IPS DF 4.7 (cell line): ENCODE results near the gene TAS2R1.
"Not testable (repeated sequence)": the region's sequence is repeated elsewhere in the genome, so short reads cannot be mapped to it uniquely, and the experiment has no call there.

Source experiments
- DNase-seq: peaks from one replicate; pipeline ENCODE4 v3.0.0-alpha.2; 2013; ENCODE audit warnings: low spot score; ENCODE audit errors: extremely low read depth

Gene TAS2R1

GRCh38 chr5:9622971-9623421, 7.2 kb downstream of the TAS2R1 start:
- no peak for DNase-seq

- DNase-seq: no peak
These were observed 8.7 kb downstream of the TAS2R1 start for GRCh38 chr5:9621379-9621903.

DNA sequence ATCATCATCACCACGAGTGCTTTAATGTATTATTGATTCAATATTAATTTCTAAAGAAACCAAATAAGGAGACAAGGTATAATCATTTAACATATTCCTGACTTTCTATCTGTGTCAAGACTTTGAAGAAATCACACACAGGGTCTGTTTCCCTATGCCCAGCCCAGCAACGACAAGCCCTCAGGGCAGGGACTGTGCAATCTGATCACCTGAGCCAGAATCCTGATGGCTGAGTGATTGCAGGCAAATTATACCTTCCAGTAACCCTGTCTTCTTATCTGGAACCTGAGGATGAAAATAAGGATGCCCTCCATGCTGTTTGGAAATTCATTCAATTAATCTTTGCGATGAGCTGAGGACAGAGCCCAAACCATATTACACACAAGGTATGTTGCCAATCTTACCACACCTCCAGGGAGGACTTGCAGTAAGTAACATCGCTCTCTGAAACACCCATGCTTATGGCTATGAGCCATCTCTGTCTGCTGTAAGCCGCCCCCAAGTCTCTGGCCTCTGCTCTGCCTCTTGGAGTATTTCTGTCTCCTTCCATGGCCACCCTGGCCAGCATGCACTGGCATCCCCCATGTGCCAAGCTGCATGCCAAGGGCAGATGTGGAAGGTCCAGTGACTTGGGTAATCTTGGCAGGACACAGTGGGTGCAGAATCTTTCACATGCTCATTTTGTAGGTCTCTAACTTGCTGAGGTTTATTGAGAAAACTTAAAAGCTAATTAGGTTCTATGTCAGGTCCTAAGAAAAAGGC, 10.6 kb downstream of the TAS2R1 start:
- DNase-seq: no peak

GRCh38 chr5:9617739-9618504, 12.2 kb downstream of the TAS2R1 start:
- no peak for DNase-seq

DNA sequence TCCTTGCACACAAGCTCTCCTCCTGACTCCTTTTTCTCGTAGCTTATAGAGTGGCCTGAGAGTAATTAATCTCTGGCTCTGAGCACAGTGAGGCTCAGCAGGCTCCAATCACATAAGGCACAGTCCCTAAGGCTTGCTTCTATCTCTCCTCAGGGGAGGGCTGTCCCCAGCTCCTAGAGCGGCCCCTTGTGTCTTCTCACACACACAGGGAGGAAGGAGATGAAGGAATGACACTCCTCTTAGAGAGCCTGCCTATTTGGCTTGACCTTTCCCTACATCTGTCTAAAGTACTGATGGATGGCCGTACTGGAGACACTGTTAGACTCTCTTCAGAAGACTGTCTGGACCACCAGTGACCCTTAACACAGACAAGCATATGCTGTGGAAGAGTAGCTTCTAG, 12.9 kb downstream of the TAS2R1 start:
- no peak for DNase-seq

DNA sequence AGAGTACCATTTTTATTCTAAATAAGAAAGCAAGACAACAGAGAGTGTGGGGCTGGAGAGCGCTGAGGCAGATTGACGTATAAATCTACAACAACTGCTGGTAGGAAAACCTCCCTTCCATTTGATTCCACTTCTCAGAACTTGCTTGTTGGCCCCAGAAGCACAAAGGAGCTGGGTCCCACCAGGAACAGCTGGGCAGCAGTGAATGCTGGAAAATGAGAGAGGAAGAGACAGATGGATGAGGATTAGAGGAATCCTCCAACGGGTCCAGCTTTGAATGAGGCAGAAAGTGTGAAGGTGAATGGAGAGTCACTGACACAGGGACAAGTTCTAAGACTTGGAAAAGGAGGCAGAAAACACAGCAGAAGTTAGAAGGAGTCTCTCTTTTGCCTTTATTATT, 14.8 kb downstream of the TAS2R1 start:
- no peak for DNase-seq

- DNase-seq: no peak
These were observed 16.8 kb downstream of the TAS2R1 start for GRCh38 chr5:9613360-9613759.

DNA sequence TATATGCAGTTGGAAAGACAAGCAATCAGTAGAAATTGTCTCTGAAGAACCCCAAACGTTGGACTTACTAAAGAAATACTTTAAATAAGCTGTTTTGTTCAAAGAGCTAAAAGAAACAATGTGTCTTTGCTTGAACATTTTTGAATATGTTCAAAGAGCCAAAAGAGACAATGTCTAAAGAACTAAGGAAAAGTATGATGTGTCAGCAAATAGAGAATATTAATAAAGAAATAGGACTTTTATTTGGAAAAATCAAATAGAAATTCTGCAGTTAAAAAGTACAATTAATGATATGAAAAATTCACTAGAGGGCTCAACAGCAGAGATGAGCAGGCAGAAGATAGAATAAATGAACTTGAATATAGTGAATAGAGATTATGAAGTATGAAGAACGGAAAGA, 19.2 kb downstream of the TAS2R1 start:
- DNase-seq: no peak

DNA sequence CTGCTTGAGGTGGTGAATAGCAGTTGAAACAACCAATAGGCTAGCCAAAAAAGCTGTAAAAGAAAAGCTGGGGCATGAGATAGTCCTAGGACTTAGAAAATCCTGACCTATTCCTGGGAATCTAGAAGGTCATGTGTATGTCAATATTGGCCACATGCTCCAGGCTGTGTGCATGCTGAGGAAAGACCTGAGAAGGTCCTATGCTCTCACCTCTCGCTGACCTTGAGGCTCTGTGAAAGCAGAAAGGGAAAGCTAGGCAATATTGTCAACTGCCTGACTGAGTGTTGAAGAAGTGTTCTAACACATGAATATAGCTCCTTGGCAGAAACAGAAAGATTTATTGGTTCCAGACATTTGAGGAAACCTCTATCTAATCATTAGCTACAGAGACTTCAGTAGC, 19.8 kb downstream of the TAS2R1 start:
- no peak for DNase-seq

DNA sequence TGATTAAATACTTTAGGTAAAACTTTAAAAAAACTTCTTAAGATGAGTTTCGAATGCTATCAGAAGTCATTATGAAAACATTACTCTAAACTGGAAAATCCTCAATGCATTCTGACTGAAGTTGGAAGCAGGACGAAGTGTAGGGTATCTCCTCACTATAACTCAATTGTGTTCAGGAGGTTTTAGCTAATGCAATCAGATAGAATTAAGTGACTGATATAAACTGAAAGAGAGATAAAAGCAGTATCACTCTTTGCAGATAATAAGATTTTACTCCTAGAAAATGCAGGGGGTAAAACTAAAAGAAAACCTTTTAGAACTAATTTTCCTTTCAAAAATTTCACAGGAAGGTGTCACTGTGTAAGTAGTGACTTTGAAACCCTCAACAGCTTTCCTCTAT, 22.1 kb downstream of the TAS2R1 start:
- DNase-seq: no peak

DNA sequence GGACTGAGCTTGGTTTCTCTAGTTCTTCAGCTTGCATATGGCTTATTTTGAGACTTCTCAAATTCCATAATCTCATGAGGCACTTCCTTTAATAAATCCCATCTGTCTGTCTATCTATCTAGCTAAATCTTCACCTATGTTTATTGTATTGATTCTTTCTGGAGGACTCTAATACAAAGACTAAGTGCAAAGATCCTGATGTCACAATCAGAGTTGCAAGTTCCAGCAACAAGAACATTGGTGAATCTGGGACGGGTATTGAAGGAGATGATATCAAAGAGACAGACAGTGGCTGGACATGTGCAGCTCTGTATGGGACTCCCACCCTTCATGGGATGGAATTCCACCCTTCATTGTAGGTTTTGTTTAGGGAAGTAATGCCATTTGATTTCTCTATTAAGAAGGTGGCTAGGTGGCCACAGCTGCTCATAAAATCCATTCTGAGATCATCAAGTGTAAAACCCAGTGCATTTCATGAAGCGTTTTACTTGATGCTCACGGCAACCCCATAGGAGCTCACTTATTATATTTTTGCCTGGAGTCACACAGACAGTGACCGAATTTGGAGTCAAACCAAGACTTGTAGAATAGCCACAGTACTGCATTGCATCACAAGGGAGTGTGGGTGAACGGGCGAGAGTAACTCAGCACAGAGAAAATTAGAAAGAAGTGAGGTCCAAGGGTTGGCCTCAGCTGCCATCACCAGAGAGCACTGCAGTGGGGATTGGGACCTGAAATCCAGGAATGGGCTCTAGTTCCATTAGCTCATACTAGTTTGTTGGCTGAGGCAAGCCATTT, 24.9 kb downstream of the TAS2R1 start:
- no peak for DNase-seq

DNA sequence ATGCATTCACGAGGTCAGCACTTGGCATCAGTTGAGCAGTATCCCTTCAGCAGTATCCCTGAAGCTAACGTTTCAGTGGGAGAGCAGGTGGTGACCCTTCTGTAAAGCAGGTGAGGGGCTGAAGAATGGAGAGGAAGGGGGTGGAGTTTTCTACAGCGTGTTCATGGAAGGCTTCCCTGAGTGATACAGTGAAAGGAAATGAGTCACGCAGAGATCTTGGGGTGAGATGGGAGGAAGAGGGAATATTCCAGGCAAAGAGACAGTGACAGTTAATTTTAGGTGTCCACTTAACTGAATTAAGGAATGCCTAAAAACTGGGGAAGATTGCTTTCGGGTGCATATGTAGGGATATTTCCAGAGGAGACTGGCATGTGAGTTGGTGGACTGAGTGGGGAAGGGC, 25.7 kb downstream of the TAS2R1 start:
- no peak for DNase-seq

- no peak for DNase-seq
These were observed 29.0 kb downstream of the TAS2R1 start for GRCh38 chr5:9601055-9601739.

DNA sequence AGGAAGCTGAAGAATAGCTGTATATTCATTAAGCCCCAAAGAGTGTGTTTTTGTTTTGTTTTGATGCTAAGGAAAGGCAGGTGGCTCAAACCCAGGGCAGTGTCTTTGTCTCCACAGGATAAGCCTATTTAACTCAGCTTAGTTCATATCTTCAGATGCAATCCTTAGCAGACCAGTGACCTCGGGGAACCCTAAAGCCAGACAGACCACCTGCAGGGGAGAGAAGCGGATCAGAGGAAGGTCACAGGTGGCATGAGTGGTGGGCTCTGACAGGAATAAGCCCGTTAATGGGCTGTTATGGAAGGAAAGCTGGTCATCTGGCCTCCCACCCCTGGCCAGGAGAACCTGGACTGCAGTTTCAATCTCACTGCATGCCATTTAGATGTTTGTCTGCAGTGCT, 30.8 kb downstream of the TAS2R1 start:
- DNase-seq: no peak

DNA sequence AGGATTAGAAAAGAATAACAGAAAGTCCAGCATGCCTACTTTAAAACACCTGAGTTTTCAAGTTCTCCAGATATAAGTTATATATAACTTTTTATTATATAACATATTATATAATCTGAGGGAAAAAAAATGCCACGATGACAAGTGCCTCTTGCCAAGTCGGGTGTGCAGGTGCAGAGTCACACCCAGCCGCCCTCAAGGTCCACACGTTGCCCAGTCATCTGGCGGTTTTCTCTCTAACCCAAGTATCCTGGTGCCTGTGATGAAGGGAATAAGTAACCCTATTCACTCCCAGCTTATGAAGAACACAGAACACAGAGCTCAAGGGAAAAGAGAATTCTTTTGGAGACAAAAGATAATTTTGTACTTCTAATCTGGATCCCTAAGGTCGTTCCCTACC, 31.8 kb downstream of the TAS2R1 start:
- DNase-seq: not testable (repeated sequence)

DNA sequence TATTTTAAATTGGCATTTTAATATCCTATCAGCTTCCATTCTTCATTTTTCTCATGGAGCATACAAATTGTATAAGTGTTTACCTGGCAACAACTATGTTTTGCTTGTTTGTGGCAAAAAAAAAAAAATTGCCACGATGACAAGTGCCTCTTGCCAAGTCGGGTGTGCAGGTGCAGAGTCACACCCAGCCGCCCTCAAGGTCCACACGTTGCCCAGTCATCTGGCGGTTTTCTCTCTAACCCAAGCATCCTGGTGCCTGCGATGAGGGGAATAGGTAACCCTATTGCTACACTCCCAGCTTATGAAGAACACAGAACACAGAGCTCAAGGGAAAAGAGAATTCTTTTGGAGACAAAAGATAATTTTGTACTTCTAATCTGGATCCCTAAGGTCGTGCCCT, 32.8 kb downstream of the TAS2R1 start:
- not testable (repeated sequence) for DNase-seq

DNA sequence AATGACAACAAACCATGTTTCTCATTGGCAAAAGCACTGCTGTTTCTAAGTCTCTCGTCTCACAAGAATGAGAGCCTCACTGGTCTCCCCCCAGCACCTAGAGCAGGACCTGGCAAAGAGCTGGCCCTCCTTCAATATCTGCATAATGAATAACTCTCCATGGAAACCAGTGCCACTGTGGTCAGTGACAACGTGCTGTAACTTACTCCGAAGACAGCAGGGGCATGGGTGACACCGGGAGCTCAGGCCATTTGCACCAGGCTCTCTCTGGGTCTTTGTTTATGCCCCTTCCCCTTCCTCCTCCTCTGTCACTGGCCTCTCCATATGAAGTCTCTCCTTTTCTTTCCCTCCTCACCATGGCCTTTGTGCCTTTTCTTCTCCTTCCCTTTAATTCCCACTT, 33.3 kb downstream of the TAS2R1 start:
- DNase-seq: no peak

DNA sequence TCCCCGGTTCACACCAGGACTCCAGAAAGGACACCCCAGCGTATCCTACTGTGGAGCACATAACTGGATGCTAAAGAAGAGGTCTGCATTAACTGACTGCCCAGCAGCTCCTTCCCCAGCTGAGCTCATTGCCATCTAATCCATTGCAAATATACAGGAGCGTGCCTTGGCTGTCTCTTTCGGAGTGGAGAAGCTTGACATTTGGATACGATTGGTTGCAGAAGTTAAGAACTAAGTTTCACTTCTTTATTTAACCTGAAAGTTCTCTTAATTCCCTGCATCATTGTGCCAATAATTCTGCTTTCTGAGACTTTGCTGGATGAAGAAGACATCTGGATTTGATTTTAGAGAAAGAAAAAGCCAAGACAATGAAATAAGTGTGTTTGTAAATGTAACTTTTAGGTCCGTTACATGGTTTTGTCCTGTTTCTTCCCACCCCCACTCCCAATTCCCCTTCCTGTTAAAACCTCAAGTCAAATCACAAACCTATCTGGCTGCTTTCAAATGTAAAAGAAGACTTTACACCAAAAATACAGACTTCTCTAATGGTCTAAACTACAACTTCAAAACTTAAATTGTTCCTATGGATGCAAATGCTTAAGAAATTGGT, 33.9 kb downstream of the TAS2R1 start:
- no peak for DNase-seq

GRCh38 chr5:9594913-9595312, 35.2 kb downstream of the TAS2R1 start:
- no peak for DNase-seq

DNA sequence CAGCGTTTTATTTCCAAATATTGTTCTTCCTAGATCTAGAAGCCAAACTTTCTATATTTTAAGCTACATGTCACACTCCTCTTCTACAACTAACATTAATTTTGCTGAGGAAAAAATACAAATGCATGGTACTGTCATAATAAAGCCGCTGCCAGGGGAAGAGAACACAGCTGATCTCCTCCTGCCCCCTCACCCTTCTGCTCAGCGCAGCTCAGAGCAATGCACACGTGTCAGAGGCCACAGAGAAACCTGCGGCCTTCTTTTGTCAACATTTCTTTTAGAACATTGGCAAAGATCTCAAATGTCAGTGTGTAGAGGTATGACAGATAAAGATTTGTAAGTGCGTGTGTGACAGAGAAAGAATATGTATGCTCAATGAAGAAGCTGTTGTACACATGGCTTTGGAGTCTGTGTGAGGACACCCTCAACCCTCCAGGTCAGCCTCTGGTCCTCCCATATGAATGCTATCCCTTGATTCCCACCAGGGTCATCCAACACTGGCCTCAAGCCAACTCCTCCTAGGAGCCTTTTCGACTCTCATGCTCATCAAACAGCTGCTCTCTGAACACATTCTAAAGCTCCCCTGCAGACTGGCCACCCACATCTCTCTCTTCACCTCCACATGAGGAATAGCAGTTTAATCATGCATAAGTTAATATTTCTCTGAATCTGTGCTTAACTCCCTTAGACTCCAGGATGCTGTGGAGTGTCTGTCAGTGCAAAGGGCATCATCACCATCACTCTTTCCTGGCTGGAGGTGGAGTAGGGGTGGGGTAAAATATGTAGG, 40.9 kb downstream of the TAS2R1 start:
- DNase-seq: no peak
